Measurements from ENCODE around the gene TEF.

Gene TEF

DNA sequence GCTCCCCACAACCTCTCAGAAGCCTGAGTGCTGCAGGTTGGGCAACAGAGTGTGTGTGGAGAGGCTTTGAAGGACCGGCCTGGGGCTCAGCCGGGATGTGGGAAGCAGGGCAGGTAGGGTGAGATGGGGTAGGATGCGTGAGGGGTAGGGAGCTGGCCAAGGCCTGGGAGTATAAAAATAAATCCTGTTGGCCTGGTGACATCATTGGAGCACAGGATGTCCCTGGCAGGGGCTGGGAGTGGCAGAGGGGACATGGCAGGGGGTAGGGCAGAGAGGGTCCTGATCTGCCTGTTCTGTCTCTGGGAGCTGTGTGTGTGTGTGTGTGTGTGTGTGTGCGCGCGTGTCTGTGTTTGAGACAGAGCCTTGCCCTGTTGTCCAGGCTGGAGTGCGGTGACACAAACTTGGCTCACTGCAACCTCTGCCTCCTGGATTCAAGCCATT lies 28.6 kb downstream of the TEF start:
- DNase-seq (ENCODE audit: low read depth in 1 of 2, low spot score in 1 of 2), result no peak
- Histone ChIP-seq H3K27ac (replicated peaks) (no peak overlapping the region), H3K27me3 (ENCODE audit: insufficient read depth, poor library complexity, severe bottlenecking) (no peaks in the 10 kb centered on the region), H3K4me3 (replicated peaks; ENCODE audit: insufficient read depth, low read length) (no peak overlapping the region)
- TF ChIP-seq POLR2AphosphoS5 (IDR thresholded peaks at IDR 0.05; ENCODE audit: low read depth) (no peak), SPI1 (IDR thresholded peaks at IDR 0.05; ENCODE audit: borderline replicate concordance, low read depth) (no peak), GABPA (IDR thresholded peaks at IDR 0.05; ENCODE audit: low read depth) (no peak)
- TF ChIP-seq, protein P1, sequence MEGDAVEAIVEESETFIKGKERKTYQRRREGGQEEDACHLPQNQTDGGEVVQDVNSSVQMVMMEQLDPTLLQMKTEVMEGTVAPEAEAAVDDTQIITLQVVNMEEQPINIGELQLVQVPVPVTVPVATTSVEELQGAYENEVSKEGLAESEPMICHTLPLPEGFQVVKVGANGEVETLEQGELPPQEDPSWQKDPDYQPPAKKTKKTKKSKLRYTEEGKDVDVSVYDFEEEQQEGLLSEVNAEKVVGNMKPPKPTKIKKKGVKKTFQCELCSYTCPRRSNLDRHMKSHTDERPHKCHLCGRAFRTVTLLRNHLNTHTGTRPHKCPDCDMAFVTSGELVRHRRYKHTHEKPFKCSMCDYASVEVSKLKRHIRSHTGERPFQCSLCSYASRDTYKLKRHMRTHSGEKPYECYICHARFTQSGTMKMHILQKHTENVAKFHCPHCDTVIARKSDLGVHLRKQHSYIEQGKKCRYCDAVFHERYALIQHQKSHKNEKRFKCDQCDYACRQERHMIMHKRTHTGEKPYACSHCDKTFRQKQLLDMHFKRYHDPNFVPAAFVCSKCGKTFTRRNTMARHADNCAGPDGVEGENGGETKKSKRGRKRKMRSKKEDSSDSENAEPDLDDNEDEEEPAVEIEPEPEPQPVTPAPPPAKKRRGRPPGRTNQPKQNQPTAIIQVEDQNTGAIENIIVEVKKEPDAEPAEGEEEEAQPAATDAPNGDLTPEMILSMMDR (IDR thresholded peaks at IDR 0.05; ENCODE audit: insufficient read depth, low read length), result no peak
- TF ChIP-seq, protein P2, sequence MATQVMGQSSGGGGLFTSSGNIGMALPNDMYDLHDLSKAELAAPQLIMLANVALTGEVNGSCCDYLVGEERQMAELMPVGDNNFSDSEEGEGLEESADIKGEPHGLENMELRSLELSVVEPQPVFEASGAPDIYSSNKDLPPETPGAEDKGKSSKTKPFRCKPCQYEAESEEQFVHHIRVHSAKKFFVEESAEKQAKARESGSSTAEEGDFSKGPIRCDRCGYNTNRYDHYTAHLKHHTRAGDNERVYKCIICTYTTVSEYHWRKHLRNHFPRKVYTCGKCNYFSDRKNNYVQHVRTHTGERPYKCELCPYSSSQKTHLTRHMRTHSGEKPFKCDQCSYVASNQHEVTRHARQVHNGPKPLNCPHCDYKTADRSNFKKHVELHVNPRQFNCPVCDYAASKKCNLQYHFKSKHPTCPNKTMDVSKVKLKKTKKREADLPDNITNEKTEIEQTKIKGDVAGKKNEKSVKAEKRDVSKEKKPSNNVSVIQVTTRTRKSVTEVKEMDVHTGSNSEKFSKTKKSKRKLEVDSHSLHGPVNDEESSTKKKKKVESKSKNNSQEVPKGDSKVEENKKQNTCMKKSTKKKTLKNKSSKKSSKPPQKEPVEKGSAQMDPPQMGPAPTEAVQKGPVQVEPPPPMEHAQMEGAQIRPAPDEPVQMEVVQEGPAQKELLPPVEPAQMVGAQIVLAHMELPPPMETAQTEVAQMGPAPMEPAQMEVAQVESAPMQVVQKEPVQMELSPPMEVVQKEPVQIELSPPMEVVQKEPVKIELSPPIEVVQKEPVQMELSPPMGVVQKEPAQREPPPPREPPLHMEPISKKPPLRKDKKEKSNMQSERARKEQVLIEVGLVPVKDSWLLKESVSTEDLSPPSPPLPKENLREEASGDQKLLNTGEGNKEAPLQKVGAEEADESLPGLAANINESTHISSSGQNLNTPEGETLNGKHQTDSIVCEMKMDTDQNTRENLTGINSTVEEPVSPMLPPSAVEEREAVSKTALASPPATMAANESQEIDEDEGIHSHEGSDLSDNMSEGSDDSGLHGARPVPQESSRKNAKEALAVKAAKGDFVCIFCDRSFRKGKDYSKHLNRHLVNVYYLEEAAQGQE (IDR thresholded peaks at IDR 0.05; ENCODE audit: insufficient replicate concordance, low read depth), result no peak

DNA sequence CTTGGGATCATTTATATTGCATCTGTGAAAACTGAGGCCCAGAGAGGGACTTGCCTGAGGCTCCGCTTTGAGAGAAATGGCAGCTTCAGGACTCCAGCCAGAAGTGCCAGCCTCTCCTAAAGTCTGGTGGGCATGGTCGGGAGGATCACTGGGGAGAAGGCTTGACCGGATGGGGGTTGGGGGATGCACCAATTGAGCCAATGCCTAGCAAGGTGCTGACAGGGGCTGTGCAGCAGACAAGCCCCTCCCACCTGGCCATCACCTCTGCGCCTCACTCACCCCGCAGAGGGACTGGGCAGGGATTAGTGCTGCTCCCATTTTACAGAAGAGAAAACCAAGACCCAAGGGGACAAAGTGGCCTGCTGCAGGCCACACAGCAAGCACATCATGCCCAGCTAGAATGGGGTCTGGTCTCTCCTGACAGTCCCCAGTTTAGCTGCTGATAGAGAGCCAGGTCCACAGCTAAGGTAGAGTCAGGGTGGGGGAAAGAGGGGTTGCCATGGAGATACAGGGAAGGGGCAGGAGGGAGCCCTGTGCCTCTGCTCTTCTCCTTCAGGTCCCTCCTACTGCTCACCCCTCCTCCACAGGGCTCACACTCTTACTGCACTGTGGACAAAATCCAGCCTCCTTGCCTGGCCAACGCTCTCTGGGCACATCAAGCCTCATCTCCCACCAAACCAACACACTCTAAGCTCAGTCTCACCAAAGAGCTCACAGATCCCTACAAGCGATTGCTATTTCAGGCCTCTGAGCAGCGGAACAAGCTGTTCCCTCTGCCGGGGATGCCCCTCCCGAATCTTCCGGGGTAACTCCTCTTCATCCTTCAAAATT lies 29.5 kb downstream of the TEF start:
- TF ChIP-seq GABPA (IDR thresholded peaks at IDR 0.05; ENCODE audit: low read depth) (no peak), POLR2AphosphoS5 (IDR thresholded peaks at IDR 0.05; ENCODE audit: low read depth) (no peak), SPI1 (IDR thresholded peaks at IDR 0.05; ENCODE audit: borderline replicate concordance, low read depth) (no peak)
- TF ChIP-seq, protein P2 (IDR thresholded peaks at IDR 0.05; ENCODE audit: insufficient replicate concordance, low read depth), result no peak
- TF ChIP-seq, protein P1 (IDR thresholded peaks at IDR 0.05; ENCODE audit: insufficient read depth, low read length), result no peak
- Histone ChIP-seq H3K4me3 (replicated peaks; ENCODE audit: insufficient read depth, low read length) (no peak overlapping the region), H3K27me3 (ENCODE audit: insufficient read depth, poor library complexity, severe bottlenecking) (no peaks in the 10 kb centered on the region), H3K27ac (replicated peaks) (no peak overlapping the region)
- no peak for DNase-seq (ENCODE audit: low read depth in 1 of 2, low spot score in 1 of 2)

DNA sequence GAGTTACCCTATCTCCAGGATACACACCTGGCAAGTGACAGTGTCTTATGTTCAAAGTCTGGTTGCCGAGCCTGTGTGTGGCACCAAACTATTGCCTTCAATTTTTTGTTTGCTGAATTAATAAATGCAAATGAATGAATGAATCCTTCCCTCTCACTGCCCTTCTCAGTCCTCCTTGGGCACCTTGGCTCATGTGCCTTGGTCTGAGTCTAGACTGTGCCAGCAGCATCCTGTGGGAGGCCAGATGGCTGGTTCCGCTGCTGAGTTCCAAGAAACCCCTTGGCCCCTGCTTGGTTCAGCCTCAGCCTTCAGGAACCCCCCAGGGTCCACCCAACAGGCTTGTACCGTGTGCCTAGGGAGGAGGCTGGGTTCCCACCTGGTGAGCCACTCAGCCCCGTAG lies 33.8 kb downstream of the TEF start:
- Histone ChIP-seq H3K27me3 (ENCODE audit: insufficient read depth, poor library complexity, severe bottlenecking) (no peaks in the 10 kb centered on the region), H3K27ac (replicated peaks) (no peak overlapping the region), H3K4me3 (replicated peaks; ENCODE audit: insufficient read depth, low read length) (no peak overlapping the region)
- DNase-seq (ENCODE audit: low read depth in 1 of 2, low spot score in 1 of 2), result no peak
- TF ChIP-seq SPI1 (IDR thresholded peaks at IDR 0.05; ENCODE audit: borderline replicate concordance, low read depth) (no peak), GABPA (IDR thresholded peaks at IDR 0.05; ENCODE audit: low read depth) (no peak), POLR2AphosphoS5 (IDR thresholded peaks at IDR 0.05; ENCODE audit: low read depth) (no peak)
- TF ChIP-seq, protein P1 (IDR thresholded peaks at IDR 0.05; ENCODE audit: insufficient read depth, low read length), result no peak
- TF ChIP-seq, protein P2 (IDR thresholded peaks at IDR 0.05; ENCODE audit: insufficient replicate concordance, low read depth), result no peak
